ENCODE measurements around the gene STEAP1B.

DNA sequence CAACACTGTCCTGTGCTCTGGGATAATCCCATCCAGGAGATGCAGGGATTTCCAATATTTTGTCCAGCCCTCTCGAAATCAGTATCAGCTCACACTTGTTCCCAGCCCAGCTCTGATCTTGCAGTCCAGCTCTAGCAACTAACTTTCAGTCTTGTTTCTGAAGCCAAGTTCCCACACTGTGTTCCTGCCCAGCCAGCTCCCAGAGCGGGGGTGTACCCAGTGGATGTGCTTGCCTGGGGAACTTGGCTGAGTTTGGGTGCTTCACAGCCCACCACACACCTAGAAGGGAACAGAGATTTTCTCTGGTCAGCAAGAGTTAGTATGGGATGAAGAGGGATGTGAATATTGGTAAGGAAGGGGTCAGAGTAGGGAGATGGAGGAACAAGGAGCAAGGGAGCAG lies 85.6 kb downstream of the STEAP1B start:
- TF ChIP-seq POLR2AphosphoS5 (IDR thresholded peaks at IDR 0.05; ENCODE audit: borderline replicate concordance, low read depth, low read length) (no peak), FOXP2 (optimal IDR thresholded peaks at IDR 0.05; ENCODE audit: control extremely low read depth, extremely low read length, insufficient read depth) (no peak)
